K562 (cell line): ENCODE measurements around the gene NRSN2.

Experiments used
- CTCF ChIP-seq, 3 experiments: IDR thresholded peaks in 2 of 3; conservative IDR thresholded peaks in 1 of 3; 2 replicates each; pipeline ENCODE4 v1.5.1; 2011 to 2012; ENCODE audit warnings: low read length in 3 of 3, mild to moderate bottlenecking in 3 of 3, control low read depth in 2 of 3, improper control_type of control experiment in 1 of 3, inconsistent platforms in 1 of 3, low read depth in 1 of 3, mixed read lengths in 1 of 3, moderate library complexity in 1 of 3; ENCODE audit not compliant: insufficient read depth in 2 of 3
- E2F1 ChIP-seq: sonication (generic); formaldehyde crosslinking; IDR thresholded peaks from 2 replicates; pipeline ENCODE4 v1.8.1; 2023; ENCODE audit warnings: mild to moderate bottlenecking, missing genetic modification reagents, moderate library complexity
- HDAC2 ChIP-seq: fragments of 450-650 bp; IDR thresholded peaks from 2 replicates; pipeline ENCODE4 v1.6.1; 2016; ENCODE audit warnings: mild to moderate bottlenecking
- NBN ChIP-seq: fragments of 450-650 bp; IDR thresholded peaks from 2 replicates; pipeline ENCODE4 v1.6.1; 2016; ENCODE audit warnings: low read depth, mild to moderate bottlenecking
- PCBP2 ChIP-seq: fragments of 200-400 bp; formaldehyde crosslinking; IDR thresholded peaks from 2 replicates; pipeline ENCODE4 v1.6.1; 2018; ENCODE audit warnings: low read length, low read depth, mild to moderate bottlenecking, moderate library complexity; ENCODE audit not compliant: poor library complexity, severe bottlenecking
- POLR2AphosphoS5 ChIP-seq: IDR thresholded peaks from 2 replicates; pipeline ENCODE4 v1.6.1; 2011; ENCODE audit warnings: mild to moderate bottlenecking, low read depth, low read length, moderate library complexity; ENCODE audit not compliant: control insufficient read depth, insufficient read depth
- POU5F1 ChIP-seq: fragments of 150-350 bp; IDR thresholded peaks from 2 replicates; pipeline ENCODE4 v1.6.1; 2014; ENCODE audit warnings: borderline replicate concordance, low read length, low read depth, mild to moderate bottlenecking; ENCODE audit not compliant: partially characterized antibody
- PRDM10 ChIP-seq: fragments of 450-650 bp; IDR thresholded peaks from 2 replicates; pipeline ENCODE4 v1.6.1; 2018; ENCODE audit not compliant: partially characterized antibody

- TF ChIP-seq HDAC2 (no peak), CTCF (IDR thresholded peaks at IDR 0.05 in 2 of 3, conservative IDR thresholded peaks at IDR 0.05 in 1 of 3; ENCODE audit: insufficient read depth in 2 of 3, low read depth in 1 of 3, low read length in 3 of 3) (no peak), PRDM10 (no peak), NBN (no peak), POU5F1 (no peak), PCBP2 (no peak), E2F1 (CRISPR knock-in tag) (no peak), POLR2AphosphoS5 (no peak)
These were observed 29.8 kb downstream of the NRSN2 start for GRCh38 chr20:376750-377149.
